Measurements from ENCODE around the gene MDM2.

MDM2 gene

DNA sequence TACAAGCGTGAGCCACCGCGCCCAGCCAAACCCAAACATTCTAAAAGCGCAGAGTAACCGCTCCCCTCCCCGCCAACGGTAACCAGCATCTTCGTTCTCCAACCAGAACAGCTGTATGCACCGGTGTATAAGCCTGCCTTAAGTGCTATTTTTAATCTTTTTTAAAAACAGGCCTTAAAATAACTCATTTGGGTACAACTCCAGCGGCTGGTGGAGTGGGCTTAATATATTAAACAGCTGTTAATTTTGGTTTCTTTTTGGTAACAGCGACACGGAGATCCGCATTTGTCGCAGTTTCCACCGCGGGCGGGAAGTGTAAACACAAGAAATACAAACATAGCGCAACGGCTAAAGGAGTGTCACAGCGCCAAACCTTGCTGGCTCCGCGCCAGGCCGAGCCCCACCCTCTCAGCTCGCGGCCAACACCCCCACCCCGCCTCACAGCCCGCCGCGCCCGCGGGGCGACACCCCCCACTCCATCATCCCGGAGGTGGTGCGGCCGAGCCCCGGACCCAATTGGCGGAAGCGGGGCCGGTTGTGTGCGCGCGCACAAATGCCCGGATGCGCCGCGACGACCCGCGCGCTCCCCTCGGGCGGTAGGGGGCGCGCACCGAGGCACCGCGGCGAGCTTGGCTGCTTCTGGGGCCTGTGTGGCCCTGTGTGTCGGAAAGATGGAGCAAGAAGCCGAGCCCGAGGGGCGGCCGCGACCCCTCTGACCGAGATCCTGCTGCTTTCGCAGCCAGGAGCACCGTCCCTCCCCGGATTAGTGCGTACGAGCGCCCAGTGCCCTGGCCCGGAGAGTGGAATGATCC lies at the start of gene MDM2:
Gene MDM2 (plus strand): TSS at position 602 of the 812 bp plus-strand sequence. CDS start 301 bp downstream, outside the sequence.
- DNase-seq = peak; percentile 97 to 98

DNA sequence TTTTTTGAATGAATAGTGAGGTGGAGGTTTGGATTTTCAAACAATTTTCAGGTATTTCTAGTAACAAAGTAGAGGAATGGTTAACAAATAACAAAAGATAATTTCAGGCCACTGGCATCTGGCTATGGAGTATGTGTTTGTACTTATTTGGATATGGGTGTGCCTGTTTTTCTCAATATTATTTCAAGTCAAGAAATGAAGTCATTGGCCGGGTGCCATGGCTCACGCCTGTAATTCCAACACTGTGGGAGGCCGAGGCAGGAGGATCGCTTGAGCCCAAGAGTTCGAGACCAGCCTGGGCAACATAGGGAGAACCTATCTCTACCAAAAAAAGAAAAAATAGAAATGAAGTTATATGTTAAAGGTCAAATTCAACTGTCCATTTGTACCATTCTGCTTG lies 48.1 kb upstream of the MDM2 start:
- no peak for DNase-seq

DNA sequence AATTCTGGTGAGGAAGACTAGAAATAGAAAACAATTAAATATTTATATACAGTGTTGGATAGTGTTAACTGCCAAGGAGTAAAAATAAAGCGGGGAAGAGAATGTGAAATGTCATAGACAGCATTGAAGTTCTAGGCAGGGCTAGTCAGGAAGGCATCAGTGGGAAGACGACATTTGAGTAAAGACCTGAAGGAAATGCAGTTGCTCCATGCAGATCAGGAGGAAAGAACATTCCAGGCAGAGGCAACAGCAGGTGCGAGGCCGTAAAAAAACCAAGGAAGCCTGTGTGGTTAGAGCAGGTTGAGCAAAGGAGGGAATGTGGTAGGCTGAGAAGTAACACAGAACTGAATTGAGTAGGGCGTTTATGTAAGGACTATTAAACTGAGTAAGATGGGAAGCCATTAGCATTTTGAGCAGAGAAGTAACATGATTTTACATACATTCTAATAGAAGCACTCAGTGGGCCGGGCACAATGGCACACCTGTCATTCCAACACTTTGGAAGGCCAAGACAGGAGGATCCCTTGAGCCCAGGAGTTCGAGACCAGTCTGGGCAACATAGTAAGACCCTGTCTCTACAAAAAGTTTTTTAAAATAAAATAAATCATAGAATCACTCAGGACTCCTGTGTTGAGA lies 47.1 kb upstream of the MDM2 start:
- DNase-seq = no peak

DNA sequence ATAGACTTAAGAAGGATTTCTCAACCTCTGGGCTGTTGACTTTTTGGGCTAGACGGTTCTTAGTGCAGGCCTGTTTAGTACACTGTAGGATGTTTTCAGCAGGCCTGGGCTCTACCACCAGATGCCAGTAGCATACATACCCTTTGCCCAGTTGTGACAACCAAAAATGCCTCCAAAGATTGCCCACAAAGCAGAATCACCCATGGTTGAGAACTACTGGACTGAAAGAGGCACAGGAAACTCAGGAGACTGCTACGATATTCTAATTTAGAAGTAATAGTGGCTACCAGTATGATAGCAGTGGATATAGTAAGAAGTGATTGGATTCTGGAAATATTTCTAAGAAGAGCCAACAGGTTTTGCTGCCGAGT lies 46.5 kb upstream of the MDM2 start:
- DNase-seq = no peak

DNA sequence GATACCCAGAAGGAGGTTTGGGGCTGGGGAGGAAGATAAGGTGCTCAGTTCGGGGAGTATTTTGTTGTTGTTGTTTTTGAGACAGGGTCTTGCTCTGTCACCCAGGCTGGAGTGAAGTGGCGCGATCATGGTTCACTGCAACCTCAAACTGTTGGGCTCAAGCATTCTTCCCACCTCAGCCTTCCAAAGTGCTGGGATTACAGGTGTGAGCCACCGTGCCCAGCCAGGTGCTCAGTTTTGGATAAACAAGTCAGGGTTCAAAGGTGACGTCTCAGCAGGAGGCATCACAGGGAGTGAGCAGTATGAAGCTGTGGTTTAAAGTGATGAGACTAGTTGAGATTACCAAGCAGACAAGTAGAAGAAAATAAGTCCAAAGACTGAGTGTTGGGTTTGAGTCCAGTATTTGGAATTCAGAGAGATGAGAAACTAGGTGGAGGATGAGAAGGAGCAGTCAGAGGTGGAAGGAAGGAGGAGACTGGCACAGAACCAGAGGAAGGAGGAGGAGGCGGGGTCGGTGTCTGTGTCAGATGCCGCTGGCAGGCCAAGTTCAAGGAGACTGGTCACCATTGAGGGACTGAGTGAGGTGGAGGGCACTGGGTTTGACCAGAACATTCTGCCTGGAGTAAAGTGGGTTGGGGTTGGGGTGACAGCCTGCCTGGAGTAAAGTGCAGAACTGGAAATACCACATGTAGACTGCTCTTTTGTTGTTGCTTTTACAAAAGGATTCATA lies 45.9 kb upstream of the MDM2 start:
- no peak for DNase-seq

DNA sequence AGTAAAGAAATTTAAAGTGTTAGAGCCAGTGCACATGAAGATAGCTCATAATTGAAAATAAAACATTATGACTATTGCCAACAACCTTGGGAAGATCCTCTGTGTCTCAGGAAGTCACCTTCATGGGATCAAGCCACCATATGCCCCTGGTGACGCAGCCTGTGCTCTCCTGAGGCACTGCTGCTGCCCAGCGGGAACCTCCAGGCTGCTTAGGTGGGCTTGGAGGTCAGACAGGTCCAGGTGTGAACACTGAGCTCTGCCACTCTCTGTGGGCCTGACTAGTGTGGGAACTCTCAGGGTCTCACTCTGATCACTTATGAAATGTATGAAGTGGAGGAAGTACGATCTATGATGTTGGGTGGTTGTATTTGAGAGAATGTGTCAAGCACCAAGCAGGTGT lies 45.3 kb upstream of the MDM2 start:
- DNase-seq = no peak

DNA sequence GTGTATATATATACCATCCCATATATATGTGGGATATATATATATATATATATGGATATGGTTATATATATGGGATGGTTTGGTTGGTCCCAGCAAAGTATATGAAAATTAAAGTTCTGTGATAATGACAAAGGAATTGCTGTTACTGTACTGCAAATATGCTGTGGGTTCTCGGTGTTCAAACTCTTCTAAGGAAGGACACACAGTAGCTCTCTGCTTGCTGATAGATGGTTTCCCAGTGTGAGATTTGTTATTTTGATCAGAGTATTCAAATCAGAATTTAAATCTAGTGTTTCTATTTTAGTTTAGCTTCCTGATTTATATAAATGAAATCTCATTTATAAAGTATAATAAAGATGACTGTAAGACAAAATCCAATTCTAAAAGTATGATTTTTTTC lies 42.3 kb upstream of the MDM2 start:
- DNase-seq = no peak

DNA sequence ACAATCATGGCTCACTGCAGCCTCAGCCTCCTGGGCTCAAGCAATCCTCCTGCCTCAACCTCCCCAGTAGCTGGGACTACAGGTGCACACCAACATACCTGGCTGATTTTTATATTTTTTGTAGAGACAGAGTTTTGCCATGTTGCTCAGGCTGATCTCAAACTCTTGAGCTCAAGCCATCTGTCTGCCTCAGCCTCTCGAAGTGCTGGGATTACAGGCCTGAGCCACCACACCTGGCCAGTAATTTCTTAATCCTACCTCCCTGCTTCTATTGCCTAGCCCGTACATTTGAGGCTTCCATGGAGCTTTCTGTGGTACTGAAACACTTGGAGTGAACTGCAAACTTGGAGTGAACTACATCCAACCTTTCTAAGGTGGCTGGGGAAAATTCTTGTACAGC lies 41.3 kb upstream of the MDM2 start:
- no peak for DNase-seq

DNA sequence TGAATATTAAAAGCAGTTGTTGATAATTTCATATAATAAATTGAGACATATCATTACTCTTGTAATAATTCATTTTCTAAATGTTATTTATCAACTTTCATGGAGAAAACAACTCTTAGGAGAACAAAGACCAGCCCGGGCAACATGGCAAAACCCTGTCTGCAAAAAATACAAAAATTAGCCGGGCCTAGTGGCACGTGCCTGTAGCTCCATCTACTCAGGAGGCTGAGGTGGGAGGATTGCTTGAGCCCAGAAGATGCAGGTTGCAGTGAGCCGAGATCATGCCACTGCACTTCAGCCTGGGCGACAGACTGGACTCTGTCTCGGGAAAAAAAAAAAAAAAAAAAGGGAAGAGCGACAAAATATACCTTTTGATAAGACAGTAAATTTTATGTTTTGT lies 40.8 kb upstream of the MDM2 start:
- no peak for DNase-seq

DNA sequence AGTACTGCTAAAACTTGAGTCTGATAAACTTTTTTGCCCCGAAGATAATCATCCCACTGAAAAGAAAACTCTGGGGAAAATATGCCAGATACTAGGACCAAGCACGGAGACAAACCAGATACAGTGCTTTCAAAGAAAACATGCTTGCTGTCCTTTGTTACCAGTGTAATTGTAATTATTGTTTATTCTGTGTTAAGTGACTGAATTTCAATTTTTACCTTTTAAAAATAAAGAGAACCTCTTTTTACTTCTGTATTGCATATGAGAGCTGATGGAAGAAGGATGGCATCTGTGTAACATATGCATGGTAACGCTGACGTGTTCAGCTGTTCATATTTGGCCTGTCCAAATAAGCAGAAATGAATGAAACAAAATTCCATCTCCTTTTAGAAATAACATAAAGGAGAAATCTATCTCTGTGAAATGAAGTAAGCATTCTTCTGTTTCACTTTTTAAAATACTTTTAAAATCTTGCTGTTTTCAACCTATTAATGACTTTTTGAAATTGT lies 39.5 kb upstream of the MDM2 start:
- DNase-seq = no peak

DNA sequence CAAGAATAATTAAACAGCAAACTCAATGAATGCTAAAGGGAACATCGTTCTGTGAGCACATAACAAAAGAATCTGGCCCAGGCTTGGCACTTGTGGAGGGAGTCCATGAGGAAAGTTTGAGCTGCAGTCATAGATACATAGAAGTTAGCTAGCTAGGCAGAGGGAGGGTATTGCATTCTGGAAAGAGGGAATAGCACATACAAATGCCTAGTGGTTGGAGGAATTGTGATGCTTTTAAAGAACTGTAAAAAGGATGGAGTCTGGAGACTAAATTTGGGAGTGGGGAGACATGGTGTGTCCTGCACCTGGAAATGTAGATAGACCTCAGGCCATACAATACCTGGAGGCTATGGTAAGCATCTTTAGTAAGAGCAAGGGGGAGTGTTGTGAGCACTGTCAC lies 38.0 kb upstream of the MDM2 start:
- no peak for DNase-seq

DNA sequence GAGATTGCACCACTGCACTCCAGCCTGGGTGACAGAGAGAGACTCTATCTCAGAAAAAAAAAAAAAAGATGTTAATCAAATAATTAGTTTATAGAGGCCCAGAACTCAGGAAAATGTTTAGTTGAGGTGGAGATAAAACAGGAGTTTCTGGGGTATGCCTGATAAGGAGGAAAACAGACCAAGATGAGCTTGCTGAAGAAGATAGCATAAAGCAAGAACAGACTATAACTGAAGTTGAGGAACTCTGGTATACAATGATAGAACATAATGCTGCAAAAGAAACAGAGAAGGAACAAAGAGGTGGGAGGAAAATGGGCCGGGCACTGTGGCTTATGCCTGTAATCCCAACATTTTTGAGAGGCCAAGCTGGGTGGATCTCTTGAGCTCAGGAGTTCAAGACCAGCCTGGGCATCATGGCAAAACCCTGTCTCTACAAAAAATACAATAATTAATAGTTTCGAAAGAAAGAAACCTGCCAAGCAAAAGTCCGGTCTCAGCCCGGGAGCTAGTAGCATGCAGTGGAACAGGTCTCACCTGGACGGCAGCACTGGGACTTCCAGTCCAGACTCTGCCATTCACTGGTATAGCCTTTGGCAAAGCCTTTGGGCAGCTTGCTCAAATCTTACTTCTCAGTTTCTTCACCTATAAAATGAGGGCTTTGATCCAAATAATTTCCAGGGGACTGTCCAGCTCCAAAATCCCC lies 36.6 kb upstream of the MDM2 start:
- DNase-seq = no peak

DNA sequence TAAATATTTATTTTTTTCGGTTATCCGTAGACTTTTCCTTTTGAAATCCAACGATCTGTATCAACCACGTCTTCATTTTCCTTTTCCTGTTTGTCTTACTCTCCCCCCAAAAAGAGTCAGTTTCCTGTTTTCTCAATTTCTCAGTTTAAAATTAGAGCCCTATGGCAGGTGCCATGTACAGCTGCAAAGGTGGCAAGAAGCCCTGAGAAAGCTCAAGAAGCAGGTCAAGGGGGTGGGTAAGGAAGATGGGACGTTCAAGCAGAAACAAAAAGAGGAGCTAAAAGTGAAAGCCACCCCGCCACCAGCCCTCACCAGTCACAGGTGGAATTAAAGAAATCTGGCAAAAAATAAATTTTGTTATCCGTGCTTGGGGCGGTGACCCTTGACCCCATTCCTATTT lies 35.3 kb upstream of the MDM2 start:
- DNase-seq = no peak

DNA sequence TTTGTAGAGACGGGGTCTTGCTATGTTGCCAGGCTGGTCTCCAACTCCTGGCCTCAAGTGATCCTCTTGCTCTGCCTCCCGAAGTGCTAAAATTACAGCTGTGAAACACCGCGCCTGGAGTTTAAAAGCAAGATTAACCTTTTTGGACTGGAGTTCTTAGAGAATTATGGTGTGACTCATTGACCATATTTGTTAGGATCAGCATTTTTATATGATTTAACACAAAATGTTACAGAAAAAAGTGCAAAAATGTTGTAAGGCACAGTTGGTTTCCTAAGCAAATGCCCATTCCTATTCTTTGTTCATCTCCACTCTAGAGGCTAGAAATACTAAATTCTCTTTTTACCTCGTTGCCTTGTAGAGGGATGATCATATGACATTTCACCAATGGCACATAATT lies 34.4 kb upstream of the MDM2 start:
- DNase-seq = no peak

DNA sequence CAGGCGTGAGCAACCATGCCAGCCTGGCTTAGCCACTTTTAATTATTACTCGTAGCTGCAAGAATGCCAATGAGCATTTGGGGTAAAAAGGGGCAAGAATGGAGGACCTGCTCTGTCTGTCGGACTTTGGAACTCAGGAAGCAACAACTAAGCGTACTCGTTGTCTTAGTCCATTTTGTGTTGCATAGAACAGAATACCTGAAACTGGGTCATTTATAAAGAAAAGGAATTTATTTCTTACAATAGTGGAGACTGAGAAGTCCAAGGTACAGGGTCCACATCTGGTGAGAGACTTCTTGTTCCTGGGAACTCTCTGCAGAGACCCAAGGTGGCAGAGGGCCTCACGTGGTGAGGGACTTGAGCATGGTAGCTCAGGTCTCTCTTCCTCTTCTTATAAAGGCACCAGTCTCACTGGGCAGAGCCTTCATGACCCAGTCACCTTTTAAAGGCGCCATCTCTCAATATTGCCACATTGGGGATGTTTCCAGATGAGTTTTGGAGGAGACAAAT lies 32.8 kb upstream of the MDM2 start:
- DNase-seq = no peak

DNA sequence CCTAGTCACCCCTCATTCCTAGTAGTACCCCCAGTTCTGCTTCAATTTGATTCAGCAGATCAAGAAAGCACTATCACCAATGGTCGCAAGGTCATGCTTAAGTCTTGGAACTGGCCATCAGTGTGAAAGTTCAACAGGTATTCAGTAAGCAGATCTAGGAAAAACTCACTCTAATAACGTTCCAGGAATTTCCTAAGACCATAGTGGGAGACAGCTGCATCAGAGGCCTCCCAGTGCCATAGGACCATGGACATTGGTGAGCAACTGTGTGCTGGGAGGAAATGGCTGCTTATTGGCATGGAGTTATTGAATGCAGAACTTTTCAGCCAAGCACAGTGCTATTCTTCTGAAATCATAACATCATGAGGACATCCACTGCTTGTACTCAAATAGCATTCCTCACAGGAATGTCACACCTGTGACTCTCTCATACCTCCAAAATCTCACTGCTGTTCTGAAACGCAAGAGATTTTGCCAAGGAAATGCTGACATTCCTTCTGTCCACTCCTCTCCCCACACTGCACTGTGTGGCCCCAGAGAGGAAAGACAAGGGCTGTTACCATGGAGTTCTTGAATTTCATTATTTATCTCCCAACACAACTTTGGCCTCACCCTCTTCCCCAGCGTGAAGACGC lies 30.9 kb upstream of the MDM2 start:
- no peak for DNase-seq

DNA sequence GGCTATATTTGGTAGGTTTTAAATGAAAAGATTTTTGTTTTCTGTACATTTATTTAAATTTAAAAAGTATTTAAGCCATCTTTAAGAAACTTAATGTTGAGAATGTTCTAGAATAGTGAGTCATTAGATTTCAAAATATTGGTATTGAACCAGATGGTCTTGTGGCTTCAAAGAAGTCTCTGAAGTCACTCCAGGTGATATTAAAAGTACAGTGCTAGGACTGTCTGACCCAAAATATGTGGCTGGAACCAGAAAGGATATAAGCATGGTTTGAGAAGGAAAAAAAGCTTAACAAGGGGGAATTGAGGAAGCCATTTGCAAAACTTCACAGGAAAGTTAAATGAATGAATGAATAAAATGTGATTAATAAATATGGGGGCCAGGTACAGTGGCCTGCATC lies 28.7 kb upstream of the MDM2 start:
- no peak for DNase-seq

DNA sequence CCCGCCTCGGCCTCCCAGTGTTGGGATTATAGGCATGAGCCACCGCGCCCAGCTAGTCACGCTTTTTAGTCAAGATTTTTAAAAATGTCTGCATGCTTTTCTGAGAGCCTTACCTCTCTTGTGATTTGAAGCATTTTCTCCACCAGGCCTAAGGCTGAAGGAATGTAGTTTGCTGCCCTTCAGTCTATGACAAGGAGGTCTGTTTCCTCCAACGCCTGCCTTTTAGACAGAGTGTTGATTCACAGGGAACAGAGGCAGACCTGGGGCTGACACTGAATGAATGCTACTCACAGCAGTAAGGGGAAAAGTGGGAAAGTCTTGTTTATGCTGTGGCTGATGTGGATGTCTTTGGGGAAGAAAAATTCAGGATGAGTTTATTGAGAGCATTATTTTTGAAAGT lies 27.2 kb upstream of the MDM2 start:
- DNase-seq = no peak

DNA sequence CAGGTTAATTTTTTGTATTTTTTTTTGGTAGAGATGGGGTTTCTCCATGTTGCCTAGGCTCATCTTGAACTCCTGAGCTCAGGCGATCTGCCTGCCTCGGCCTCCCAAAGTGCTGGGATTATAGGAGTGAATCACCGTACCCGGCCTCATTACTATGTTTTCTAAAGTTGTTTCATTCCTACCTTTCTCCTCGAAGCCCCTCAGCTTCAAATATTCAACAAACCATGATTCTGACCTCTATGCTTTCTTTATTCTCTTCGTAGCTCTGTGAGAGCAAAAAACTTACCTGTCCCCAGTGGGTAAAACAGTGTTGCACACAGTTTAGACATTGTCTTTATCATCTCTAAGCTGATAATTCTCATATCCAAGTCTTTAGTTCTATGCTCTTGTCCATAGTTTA lies 26.2 kb upstream of the MDM2 start:
- no peak for DNase-seq

DNA sequence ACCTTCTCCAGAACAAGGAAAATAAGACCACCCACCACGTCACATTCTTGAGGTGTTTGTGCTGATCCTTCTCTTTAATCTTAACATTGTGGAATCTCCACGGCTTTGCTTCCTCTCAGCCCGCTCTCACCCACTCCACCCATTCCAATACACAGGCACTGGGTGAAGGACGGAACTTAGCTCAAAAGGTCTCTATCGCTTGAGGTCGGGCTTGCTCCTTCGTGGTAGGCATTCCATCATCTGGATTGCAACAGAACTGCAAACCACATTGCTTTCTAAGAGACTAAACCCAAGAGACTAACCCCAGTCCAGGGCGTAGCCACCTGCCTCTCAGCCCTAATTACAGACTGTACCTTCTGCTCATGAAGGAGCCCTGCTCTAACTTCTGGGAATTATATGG lies 24.0 kb upstream of the MDM2 start:
- peak in 1 of 2 donors; percentile 21 for DNase-seq

DNA sequence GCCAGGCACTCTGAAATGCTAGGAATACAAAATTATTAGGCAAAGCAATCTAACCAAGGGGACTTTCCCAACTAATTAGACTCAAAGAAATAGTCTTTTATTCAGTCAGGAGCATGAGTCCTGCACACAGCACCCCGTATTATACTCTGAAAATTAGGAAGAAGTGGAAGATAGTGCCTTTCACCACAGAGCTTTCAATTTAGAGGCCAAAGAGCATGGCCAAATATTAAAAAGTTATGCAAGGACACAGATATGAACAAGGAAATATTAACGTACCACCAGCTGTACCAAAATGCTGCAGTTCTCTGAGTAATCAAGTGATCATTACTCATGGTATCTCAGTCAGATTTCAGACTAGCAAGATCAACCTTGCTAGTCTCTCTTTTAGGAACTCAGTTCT lies 22.6 kb upstream of the MDM2 start:
- DNase-seq = no peak

DNA sequence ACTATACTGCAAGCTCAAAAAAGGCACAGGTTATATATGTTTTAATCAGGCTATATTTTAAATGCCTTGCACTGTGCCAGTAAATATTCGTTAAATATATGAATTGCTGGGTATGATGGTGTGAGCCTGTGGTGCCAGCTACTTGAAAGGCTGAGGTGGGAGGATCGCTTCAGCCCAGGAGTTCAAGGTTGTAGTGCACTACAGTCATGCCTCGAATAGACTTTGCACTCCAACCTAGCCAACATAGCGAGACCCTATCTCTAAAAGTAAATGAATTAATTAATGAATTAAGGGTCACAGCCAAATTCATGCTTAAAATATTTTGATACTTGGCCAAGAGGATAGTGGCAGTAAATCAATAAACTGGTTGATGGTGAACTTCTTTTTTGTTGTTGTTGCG lies 22.2 kb upstream of the MDM2 start:
- DNase-seq = no peak

DNA sequence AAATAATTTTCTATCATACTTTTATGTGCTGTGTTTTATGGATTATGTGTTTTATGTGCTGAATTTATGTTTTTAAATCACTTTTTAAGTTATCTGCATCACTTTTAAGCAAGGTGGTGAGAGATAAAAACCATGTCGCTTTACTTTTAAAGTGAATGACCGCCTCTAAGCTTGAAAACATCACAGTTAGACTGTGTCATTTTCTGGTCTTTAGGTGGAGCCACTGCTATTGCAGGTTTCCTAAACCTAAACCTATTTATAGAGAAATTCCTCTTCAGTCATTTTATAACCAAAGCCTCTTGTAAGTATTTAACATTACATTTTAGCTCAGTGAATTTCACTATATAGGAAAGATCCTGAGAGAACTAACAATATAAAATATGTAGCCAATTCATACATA lies 21.0 kb upstream of the MDM2 start:
- DNase-seq = no peak
